Mesothelial cell of epicardium (in vitro differentiated cells): ENCODE measurements around the gene ITPR1. TPM values are rescaled to one million over a fixed set of nuclear protein-coding genes. Genes with fewer than 3 reads are reported as not detected.

Experiments used
- DNase-seq, 2 experiments: peaks; one replicate each; pipeline ENCODE4 v3.0.0; 2021; ENCODE audit warnings: low spot score in 2 of 2; ENCODE audit not compliant: unreplicated experiment in 2 of 2
- H3K27ac Mint-ChIP-seq: 2 replicates; pipeline ENCODE4 v1.8.0; 2021; ENCODE audit warnings: mixed read lengths
- H3K27me3 Mint-ChIP-seq: 2 replicates; pipeline ENCODE4 v1.8.0; 2021; ENCODE audit warnings: low read depth, mixed read lengths
- H3K36me3 Mint-ChIP-seq: 2 replicates; pipeline ENCODE4 v1.8.0; 2021; ENCODE audit warnings: mixed read lengths
- H3K4me1 Mint-ChIP-seq: 2 replicates; pipeline ENCODE4 v1.8.0; 2021; ENCODE audit warnings: mixed read lengths
- H3K4me3 Mint-ChIP-seq: 2 replicates; pipeline ENCODE4 v1.8.0; 2021; ENCODE audit warnings: mild to moderate bottlenecking, moderate library complexity, mixed read lengths
- H3K9me3 Mint-ChIP-seq: 2 replicates; pipeline ENCODE4 v1.8.0; 2021; ENCODE audit warnings: mixed read lengths
- CTCF ChIP-seq: fragments of 200-600 bp; sonication (generic); IDR thresholded peaks from one replicate; pipeline ENCODE4 v1.5.0; 2021; ENCODE audit warnings: antibody characterized with exemption; ENCODE audit not compliant: unreplicated experiment
- total RNA-seq: library from RNA; stranded (reverse); gene quantifications from 3 replicates; pipeline ENCODE4 v1.2.1, GENCODE V29; 2021

The ITPR1 gene
- total RNA-seq, 1 donor from 2014 or later, result 21.3 TPM

- peaks cover 20% of the 10 kb centered on the region for H3K4me1 Mint-ChIP-seq
- no peaks in the 10 kb centered on the region for H3K27me3 Mint-ChIP-seq
- no peak overlapping the region for H3K4me3 Mint-ChIP-seq
- no peak overlapping the region for H3K27ac Mint-ChIP-seq
- no peaks in the 10 kb centered on the region for H3K36me3 Mint-ChIP-seq
- TF ChIP-seq CTCF, result no peak
- H3K9me3 Mint-ChIP-seq, result peaks cover 4% of the 10 kb centered on the region
- no peak for DNase-seq
Observed at GRCh38 chr3:4604693-4605092, 111.5 kb downstream of the ITPR1 start.

- Mint-ChIP-seq H3K27me3 (peaks cover 3% of the 10 kb centered on the region), H3K4me1 (peaks cover 10% of the 10 kb centered on the region), H3K4me3 (no peak overlapping the region), H3K9me3 (peaks cover 4% of the 10 kb centered on the region), H3K36me3 (no peaks in the 10 kb centered on the region), H3K27ac (peak overlapping the region; percentile 13)
- TF ChIP-seq CTCF, result no peak
- DNase-seq, result no peak
Observed at GRCh38 chr3:4606911-4607310, 113.8 kb downstream of the ITPR1 start.

GRCh38 chr3:4613366-4613765 is 120.2 kb downstream of the ITPR1 start:
- no peaks in the 10 kb centered on the region for H3K9me3 Mint-ChIP-seq
- no peaks in the 10 kb centered on the region for H3K4me1 Mint-ChIP-seq
- TF ChIP-seq CTCF, result no peak
- no peak overlapping the region for H3K27ac Mint-ChIP-seq
- peaks cover 8% of the 10 kb centered on the region for H3K27me3 Mint-ChIP-seq
- H3K4me3 Mint-ChIP-seq, result no peak overlapping the region
- H3K36me3 Mint-ChIP-seq, result no peaks in the 10 kb centered on the region
- DNase-seq, result no peak

- no peak overlapping the region for H3K4me3 Mint-ChIP-seq
- H3K27me3 Mint-ChIP-seq, result peaks cover 14% of the 10 kb centered on the region
- no peak overlapping the region for H3K27ac Mint-ChIP-seq
- H3K9me3 Mint-ChIP-seq, result no peaks in the 10 kb centered on the region
- DNase-seq, result no peak
- no peaks in the 10 kb centered on the region for H3K4me1 Mint-ChIP-seq
- H3K36me3 Mint-ChIP-seq, result no peaks in the 10 kb centered on the region
- TF ChIP-seq CTCF, result no peak
Observed at GRCh38 chr3:4614070-4614469, 120.9 kb downstream of the ITPR1 start.

- Mint-ChIP-seq H3K27ac (no peak overlapping the region), H3K27me3 (peaks cover 20% of the 10 kb centered on the region), H3K4me3 (no peak overlapping the region), H3K36me3 (no peaks in the 10 kb centered on the region), H3K9me3 (no peaks in the 10 kb centered on the region), H3K4me1 (no peaks in the 10 kb centered on the region)
- DNase-seq, result no peak
- TF ChIP-seq CTCF, result no peak
Observed at GRCh38 chr3:4614927-4615326, 121.8 kb downstream of the ITPR1 start.

- Mint-ChIP-seq H3K4me1 (no peaks in the 10 kb centered on the region), H3K4me3 (no peak overlapping the region), H3K36me3 (peaks cover under 1% of the 10 kb centered on the region), H3K27me3 (peaks cover 25% of the 10 kb centered on the region), H3K27ac (no peak overlapping the region), H3K9me3 (peaks cover under 1% of the 10 kb centered on the region)
- DNase-seq, result no peak
- TF ChIP-seq CTCF, result no peak
Observed at GRCh38 chr3:4615750-4616149, 122.6 kb downstream of the ITPR1 start.
